Measurements from ENCODE around the gene RBMS3. TPM values are rescaled to one million over a fixed set of nuclear protein-coding genes. Genes with fewer than 3 reads are reported as not detected.

RBMS3 gene
- total RNA-seq, 1 experiment from 2014 or later, result 8.7 TPM

DNA sequence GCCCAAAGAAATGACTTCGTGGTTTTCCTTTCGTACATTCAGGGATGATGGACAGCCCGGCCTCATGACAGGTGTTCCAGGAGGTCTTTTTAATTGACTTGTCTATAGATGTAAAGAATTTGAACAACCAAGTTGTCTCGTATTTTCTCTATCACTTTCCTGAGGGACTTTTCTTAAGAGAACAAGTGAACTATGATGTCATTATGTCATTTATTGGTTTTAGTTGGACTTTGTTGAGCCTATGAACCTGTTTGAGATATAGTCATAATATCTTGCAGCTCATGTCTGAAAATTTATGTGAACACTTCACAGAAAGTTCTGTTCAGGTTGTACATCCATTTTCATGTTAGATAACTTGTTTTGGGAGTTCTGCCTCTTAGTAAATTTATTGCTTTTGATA lies 89.2 kb downstream of the RBMS3 start:
- POLR2A ChIA-PET, result no interaction called here
- DNase-seq (ENCODE audit: low spot score) (no peak), ATAC-seq (no peak)
- no peak for TF ChIP-seq IRF2 (CRISPR knock-in tag; IDR thresholded peaks at IDR 0.05; ENCODE audit: borderline replicate concordance, low read depth)
- no peak for TF ChIP-seq NR1H2 (CRISPR knock-in tag; IDR thresholded peaks at IDR 0.05)
- TF ChIP-seq MYBL2 (CRISPR knock-in tag; IDR thresholded peaks at IDR 0.05), result no peak
- no peak for TF ChIP-seq PRRX2 (CRISPR knock-in tag; IDR thresholded peaks at IDR 0.05)
- TF ChIP-seq, protein P1, sequence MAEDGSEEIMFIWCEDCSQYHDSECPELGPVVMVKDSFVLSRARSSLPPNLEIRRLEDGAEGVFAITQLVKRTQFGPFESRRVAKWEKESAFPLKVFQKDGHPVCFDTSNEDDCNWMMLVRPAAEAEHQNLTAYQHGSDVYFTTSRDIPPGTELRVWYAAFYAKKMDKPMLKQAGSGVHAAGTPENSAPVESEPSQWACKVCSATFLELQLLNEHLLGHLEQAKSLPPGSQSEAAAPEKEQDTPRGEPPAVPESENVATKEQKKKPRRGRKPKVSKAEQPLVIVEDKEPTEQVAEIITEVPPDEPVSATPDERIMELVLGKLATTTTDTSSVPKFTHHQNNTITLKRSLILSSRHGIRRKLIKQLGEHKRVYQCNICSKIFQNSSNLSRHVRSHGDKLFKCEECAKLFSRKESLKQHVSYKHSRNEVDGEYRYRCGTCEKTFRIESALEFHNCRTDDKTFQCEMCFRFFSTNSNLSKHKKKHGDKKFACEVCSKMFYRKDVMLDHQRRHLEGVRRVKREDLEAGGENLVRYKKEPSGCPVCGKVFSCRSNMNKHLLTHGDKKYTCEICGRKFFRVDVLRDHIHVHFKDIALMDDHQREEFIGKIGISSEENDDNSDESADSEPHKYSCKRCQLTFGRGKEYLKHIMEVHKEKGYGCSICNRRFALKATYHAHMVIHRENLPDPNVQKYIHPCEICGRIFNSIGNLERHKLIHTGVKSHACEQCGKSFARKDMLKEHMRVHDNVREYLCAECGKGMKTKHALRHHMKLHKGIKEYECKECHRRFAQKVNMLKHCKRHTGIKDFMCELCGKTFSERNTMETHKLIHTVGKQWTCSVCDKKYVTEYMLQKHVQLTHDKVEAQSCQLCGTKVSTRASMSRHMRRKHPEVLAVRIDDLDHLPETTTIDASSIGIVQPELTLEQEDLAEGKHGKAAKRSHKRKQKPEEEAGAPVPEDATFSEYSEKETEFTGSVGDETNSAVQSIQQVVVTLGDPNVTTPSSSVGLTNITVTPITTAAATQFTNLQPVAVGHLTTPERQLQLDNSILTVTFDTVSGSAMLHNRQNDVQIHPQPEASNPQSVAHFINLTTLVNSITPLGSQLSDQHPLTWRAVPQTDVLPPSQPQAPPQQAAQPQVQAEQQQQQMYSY (CRISPR knock-in tag; IDR thresholded peaks at IDR 0.05), result no peak
- TF ChIP-seq, protein P2, sequence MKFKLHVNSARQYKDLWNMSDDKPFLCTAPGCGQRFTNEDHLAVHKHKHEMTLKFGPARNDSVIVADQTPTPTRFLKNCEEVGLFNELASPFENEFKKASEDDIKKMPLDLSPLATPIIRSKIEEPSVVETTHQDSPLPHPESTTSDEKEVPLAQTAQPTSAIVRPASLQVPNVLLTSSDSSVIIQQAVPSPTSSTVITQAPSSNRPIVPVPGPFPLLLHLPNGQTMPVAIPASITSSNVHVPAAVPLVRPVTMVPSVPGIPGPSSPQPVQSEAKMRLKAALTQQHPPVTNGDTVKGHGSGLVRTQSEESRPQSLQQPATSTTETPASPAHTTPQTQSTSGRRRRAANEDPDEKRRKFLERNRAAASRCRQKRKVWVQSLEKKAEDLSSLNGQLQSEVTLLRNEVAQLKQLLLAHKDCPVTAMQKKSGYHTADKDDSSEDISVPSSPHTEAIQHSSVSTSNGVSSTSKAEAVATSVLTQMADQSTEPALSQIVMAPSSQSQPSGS (CRISPR knock-in tag; IDR thresholded peaks at IDR 0.05; ENCODE audit: borderline replicate concordance, low read depth), result no peak
- TF ChIP-seq, protein P3, sequence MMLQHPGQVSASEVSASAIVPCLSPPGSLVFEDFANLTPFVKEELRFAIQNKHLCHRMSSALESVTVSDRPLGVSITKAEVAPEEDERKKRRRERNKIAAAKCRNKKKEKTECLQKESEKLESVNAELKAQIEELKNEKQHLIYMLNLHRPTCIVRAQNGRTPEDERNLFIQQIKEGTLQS (CRISPR knock-in tag; conservative IDR thresholded peaks at IDR 0.05), result no peak
- TF ChIP-seq ATF1 (CRISPR knock-in tag; IDR thresholded peaks at IDR 0.05), result no peak
- no peak for TF ChIP-seq TEAD1 (CRISPR knock-in tag; IDR thresholded peaks at IDR 0.05)
- no peak for TF ChIP-seq NFATC4 (CRISPR knock-in tag; IDR thresholded peaks at IDR 0.05)
- TF ChIP-seq, protein P4, sequence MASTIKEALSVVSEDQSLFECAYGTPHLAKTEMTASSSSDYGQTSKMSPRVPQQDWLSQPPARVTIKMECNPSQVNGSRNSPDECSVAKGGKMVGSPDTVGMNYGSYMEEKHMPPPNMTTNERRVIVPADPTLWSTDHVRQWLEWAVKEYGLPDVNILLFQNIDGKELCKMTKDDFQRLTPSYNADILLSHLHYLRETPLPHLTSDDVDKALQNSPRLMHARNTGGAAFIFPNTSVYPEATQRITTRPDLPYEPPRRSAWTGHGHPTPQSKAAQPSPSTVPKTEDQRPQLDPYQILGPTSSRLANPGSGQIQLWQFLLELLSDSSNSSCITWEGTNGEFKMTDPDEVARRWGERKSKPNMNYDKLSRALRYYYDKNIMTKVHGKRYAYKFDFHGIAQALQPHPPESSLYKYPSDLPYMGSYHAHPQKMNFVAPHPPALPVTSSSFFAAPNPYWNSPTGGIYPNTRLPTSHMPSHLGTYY (CRISPR knock-in tag; IDR thresholded peaks at IDR 0.05), result no peak
- TF ChIP-seq, protein P5, sequence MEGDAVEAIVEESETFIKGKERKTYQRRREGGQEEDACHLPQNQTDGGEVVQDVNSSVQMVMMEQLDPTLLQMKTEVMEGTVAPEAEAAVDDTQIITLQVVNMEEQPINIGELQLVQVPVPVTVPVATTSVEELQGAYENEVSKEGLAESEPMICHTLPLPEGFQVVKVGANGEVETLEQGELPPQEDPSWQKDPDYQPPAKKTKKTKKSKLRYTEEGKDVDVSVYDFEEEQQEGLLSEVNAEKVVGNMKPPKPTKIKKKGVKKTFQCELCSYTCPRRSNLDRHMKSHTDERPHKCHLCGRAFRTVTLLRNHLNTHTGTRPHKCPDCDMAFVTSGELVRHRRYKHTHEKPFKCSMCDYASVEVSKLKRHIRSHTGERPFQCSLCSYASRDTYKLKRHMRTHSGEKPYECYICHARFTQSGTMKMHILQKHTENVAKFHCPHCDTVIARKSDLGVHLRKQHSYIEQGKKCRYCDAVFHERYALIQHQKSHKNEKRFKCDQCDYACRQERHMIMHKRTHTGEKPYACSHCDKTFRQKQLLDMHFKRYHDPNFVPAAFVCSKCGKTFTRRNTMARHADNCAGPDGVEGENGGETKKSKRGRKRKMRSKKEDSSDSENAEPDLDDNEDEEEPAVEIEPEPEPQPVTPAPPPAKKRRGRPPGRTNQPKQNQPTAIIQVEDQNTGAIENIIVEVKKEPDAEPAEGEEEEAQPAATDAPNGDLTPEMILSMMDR (IDR thresholded peaks at IDR 0.05), result no peak
- no peak for TF ChIP-seq NR3C1 (CRISPR knock-in tag; conservative IDR thresholded peaks at IDR 0.05; ENCODE audit: low read depth)
- TF ChIP-seq GRHL2 (CRISPR knock-in tag; IDR thresholded peaks at IDR 0.05; ENCODE audit: insufficient replicate concordance, severe bottlenecking), result no peak
- TF ChIP-seq, protein P6, sequence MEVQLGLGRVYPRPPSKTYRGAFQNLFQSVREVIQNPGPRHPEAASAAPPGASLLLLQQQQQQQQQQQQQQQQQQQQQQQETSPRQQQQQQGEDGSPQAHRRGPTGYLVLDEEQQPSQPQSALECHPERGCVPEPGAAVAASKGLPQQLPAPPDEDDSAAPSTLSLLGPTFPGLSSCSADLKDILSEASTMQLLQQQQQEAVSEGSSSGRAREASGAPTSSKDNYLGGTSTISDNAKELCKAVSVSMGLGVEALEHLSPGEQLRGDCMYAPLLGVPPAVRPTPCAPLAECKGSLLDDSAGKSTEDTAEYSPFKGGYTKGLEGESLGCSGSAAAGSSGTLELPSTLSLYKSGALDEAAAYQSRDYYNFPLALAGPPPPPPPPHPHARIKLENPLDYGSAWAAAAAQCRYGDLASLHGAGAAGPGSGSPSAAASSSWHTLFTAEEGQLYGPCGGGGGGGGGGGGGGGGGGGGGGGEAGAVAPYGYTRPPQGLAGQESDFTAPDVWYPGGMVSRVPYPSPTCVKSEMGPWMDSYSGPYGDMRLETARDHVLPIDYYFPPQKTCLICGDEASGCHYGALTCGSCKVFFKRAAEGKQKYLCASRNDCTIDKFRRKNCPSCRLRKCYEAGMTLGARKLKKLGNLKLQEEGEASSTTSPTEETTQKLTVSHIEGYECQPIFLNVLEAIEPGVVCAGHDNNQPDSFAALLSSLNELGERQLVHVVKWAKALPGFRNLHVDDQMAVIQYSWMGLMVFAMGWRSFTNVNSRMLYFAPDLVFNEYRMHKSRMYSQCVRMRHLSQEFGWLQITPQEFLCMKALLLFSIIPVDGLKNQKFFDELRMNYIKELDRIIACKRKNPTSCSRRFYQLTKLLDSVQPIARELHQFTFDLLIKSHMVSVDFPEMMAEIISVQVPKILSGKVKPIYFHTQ (CRISPR knock-in tag; IDR thresholded peaks at IDR 0.05), result no peak
- TF ChIP-seq SOX15 (CRISPR knock-in tag; IDR thresholded peaks at IDR 0.05), result no peak
- TF ChIP-seq NFE2L1 (CRISPR knock-in tag; IDR thresholded peaks at IDR 0.05), result no peak
- TF ChIP-seq SP1 (CRISPR knock-in tag; conservative IDR thresholded peaks at IDR 0.05), result no peak
- no peak for TF ChIP-seq GABPB1 (CRISPR knock-in tag; IDR thresholded peaks at IDR 0.05)
- H3K4me3 Mint-ChIP-seq, result no peak overlapping the region
- no peaks in the 10 kb centered on the region for H3K9me3 Mint-ChIP-seq
- CTCF ChIA-PET, result no interaction called here
- no peaks in the 10 kb centered on the region for H3K36me3 Mint-ChIP-seq
- H3K27ac Mint-ChIP-seq, result no peak overlapping the region
- peaks cover 15% of the 10 kb centered on the region for H3K4me1 Mint-ChIP-seq
- no peaks in the 10 kb centered on the region for H3K27me3 Mint-ChIP-seq (ENCODE audit: low read depth)

All from WTC11 (cell line).